Fibroblast of skin of right quadriceps (primary cell): ENCODE measurements around the gene PNMA6E.

Experiments used
- DNase-seq: peaks from one replicate; pipeline ENCODE4 v3.0.0-alpha.2; 2013

PNMA6E gene

GRCh38 chrX:153382563-153383482 lies 18.3 kb downstream of the PNMA6E start:
- no peak for DNase-seq

GRCh38 chrX:153381684-153382532 lies 19.2 kb downstream of the PNMA6E start:
- DNase-seq: peak; percentile 68

GRCh38 chrX:153380691-153381090 lies 20.5 kb downstream of the PNMA6E start:
- no peak for DNase-seq

DNA sequence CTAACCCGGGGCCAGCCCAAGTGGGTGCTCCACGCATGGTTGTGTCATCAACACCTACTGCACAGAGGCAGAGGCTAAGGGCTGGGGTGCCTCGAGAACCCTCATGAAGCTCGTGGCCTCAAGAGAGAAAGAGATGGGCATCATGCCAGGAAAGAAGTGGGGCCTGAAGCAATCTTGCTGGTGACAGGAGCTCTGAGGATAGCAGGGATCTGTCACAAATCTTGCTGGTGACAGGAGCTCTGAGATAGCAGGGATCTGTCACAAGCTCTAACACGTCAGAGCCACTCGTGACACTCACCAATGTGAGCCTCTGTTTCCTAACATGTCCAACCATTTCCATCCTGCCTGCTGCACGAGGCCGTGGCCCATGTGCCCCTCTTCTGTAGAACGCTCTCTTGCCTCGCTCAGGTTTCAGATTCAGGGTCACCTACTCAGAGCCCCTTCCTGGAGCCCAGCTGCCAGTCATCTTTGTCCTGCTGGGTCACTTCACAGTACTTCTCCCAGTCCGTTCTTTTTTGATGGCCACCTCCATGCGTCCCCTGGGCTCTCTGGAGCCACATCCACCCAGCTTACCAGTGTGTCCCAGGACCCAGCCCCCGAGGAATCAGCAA lies 21.1 kb downstream of the PNMA6E start:
- DNase-seq: no peak

DNA sequence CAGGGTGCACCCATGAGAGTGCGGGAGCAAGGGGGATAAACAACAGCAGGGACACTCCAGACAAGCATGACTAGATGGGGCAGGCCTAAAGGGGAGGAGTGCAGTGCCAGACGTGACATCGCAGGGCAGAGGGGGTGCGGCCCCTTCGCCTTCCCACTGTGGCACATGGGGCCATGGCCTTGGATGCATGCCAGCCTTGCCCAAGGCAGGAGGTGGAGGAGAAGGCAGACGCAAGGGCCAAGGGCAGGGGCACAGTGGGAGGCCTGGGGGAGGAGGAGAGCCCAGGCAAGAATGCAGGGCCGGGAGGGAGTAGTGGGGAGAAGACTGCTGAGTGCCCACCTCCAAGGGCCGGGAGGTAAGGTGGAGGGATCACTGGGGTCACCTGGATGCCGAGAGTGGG lies 21.6 kb downstream of the PNMA6E start:
- no peak for DNase-seq

- DNase-seq: no peak
These were observed 22.5 kb downstream of the PNMA6E start for GRCh38 chrX:153378607-153379006.

DNA sequence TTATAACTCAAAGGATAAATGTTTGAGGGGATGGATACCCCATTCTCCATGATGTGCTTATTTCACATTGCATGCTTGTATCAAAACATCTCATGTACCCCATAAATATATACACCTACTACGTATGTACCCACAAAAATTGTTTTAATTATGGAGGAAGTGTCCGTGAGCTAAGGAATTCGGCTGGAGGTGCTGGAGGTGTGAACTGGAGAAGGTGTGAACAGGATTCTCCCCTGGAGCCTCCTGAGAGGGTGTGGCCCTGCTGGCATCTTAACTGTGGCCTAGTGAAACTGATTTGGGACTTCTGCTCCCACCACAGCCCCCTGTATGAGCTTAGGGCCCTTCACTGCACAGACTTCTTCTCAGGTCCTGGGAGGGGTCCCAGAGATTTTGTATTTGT lies 23.4 kb downstream of the PNMA6E start:
- no peak for DNase-seq

DNA sequence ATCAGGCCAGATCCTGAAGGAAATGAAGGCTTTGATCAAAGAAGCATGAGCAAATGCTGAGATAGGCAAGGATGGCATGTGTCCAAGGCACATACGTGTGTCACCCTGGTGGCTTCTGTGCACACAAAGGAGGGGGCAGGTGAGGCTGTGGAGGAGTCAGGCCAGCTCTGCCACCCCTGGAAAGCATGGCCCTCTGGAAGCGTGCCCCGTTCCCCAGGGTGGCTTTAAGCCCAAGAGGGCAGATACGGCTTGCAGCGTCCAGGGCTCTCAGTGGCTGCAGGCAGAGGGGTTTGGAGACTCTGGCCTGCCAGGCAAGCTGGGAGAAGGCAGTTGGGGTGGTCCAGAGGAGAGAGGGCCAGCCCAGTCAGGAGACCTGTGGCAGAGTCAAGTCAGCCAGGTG lies 25.6 kb downstream of the PNMA6E start:
- DNase-seq: no peak

DNA sequence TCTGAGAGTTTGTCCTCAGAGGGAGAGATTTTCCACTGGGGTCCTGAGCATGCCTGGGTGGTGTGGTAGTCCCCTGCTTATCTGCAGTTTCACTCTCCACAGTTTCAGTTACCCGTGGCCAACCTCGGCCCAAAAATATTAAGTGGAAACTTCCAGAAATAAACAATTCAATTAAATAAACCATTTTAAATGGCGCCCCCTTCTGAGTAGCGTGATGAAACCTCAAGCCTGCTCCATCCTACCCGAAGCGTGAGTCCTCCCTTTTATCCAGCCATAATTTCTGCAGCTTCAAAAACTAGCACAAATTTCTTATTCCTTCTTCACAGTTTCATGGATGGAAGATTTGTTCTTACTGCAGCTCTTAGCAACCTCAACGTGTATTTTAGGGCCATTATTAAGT lies 26.7 kb downstream of the PNMA6E start:
- no peak for DNase-seq

GRCh38 chrX:153372949-153373348 lies 28.2 kb downstream of the PNMA6E start:
- no peak for DNase-seq

- DNase-seq: no peak
These were observed 29.9 kb downstream of the PNMA6E start for GRCh38 chrX:153371256-153371655.

DNA sequence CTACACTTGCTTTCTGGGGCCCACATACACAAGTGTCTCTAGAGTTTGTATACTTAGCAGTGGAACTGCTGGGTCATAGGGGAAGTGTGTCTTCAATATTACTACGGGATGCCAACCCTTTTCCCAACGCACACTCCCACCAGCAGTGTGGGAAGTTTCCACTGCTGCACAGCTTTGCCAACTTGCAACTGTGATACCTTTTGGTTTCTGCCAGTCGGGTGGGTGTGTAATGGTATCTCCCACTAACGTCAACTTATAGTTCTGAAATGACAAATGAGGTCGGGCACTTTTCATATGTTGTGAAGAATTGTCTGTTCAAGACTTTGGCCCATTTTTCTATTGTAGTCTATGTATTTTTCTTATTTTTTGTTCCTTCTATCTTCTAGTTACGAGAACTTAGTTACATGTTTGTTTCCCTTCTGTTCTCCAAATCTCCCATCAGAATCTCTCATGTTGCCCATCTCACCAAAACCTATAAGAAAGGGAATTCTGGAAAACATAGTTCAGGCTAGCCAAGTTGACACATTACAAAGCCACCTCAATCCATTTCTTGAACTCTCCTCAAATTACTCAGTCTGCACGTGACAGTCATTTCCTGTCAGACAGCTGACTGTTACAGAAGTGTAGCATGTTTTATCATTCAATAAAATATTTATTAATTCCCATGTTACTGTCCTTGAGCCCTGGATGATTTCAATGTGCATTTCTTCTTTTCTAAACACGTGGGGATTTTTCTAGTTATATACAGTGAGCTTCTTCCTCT lies 30.7 kb downstream of the PNMA6E start:
- no peak for DNase-seq

- DNase-seq: no peak
These were observed 34.1 kb downstream of the PNMA6E start for GRCh38 chrX:153366878-153367538.

DNA sequence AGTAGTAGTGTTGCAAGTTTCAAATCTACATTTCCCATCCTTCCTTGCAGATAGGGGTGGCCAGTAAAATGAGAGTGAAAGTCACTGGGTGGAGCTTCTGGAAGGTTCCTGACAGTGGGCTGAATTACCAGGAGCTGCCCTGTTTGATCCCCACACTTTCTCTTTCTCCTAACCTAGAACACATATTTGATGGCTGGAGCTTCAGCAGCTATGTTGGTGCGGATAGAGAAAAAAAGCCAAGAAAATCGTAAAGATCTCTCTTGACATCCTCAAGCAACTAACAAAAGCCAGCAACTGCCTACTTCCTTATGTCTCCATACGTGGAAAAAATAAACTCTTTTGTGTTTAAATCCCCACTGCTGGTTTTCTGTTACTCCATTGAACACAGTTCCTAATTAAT lies 35.0 kb downstream of the PNMA6E start:
- no peak for DNase-seq

GRCh38 chrX:153365670-153366069 lies 35.5 kb downstream of the PNMA6E start:
- DNase-seq: no peak

- no peak for DNase-seq
These were observed 39.3 kb downstream of the PNMA6E start for GRCh38 chrX:153361781-153362397.

DNA sequence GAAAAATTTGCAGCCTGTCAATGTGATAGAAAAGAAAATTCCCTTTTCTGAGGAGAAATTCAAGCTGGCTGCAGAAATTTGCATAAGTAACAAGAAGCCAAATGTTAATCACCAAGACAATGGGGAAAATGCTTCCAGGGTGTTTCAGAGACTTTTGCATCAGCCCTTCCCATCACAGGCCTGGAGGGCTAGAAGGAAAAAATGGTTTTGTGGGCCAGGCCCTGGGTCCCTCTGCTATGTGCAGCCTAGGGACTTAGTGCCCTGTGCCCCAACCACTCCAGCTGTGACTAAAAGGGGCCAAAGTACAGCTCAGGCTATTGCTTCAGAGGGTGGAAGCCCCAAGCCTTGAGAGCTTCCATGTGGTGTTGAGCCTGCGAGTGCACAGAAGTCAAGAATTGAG lies 43.3 kb downstream of the PNMA6E start:
- no peak for DNase-seq

DNA sequence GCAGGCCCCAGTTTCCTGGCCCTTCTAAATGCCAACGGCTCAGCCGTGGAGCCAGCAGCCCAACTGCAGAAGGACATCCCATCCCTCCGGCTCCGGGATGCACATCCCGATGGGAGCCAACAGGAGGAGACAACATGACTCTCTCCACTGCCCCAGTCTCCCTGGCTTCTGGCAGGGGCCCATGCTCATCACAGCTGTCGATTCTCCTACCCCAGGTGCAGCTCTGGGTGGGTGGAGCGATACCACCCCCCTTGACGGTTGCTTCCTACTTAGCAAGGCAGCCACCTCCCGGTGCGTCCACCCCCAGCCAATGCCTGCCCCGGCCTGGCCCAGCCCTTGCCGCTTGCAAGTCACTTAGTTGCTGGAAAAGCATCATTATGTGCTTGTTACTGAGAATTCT lies 47.7 kb downstream of the PNMA6E start:
- DNase-seq: no peak

GRCh38 chrX:153352858-153353257 lies 48.3 kb downstream of the PNMA6E start:
- no peak for DNase-seq

DNA sequence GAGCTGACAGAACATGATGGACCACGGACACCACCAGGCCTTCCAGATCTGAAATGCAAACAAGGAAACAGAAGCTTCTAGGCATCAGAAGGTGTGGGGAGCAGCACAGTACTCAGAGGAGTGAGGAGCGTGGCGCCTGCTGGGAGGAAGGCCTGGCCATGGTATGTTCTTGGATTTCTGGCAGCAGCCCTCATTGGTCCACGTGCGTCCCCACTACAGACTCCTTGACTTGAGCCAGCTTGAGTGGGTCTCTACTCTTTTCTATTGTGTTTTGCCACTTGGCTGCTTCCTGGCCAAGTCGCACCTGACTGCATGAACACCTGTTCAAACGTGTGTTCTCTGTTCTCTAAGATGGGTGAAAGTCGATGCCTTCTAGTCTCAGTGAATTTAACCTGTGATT lies 49.2 kb downstream of the PNMA6E start:
- DNase-seq: no peak

DNA sequence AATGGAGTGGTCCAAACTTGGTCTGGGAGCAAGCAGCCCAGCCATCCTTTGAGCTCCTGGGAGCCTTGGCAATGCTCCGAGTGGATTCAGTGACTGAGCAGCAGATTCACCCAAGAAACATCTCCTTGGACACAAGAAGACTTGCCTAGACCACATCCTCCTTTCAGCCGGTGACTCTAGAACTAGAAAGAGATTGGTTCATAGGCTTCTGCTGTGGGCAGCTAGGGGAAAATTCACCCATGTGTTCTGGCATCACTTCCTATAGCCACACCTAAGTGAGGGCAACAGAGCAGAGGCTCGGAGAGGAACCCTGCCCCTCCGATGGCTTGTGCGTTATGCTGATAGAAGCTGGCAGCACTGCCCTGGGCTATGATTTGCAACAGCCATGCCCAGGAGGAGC lies 51.2 kb downstream of the PNMA6E start:
- no peak for DNase-seq

DNA sequence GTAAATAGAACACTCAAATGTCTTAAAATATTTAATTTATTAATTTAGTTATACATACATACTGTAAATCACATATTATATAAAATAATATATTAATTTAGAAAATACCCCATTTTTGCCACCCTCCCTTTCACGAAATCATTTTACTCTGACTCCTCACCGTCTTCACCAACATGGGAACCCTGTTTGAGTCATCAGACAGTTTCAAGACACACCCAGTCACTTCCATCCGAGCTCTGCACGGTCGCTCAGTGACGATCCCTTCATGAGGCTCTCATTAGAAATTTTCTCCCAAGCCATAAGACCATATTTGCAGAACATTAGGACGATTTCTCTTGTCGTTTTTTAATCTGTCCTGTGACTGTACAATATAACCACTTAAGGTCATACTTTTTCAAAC lies 52.7 kb downstream of the PNMA6E start:
- DNase-seq: no peak
